GM12874 (cell line): ENCODE data around the gene ADAMTSL1.

Source experiments
- TF ChIP-seq, protein P1 (sequence below): IDR thresholded peaks from 2 replicates; pipeline ENCODE4 v1.5.1; 2011; ENCODE audit warnings: low read depth, mild to moderate bottlenecking, control low read depth, low read length, moderate library complexity; ENCODE audit not compliant: insufficient read depth

Gene ADAMTSL1

DNA sequence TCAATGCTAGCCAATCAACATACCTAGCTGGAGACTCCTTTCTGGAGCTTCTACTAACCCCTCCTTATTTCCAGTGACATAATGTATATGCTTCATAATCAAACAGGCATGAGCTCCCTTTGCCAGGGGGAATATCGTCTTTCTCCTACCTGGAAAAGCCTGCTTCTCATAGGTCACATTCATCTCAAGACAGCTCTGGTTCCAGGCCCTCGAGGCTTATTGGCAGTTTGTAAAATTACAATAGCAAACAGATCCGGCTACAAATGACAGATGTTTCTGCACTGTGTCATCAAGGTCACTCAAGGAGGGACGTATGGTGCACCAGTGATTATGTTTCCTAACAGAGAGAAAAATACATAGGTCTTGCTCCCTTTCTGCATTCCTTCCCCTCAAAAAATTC lies 419.1 kb downstream of the ADAMTSL1 start:
- TF ChIP-seq, protein P1, sequence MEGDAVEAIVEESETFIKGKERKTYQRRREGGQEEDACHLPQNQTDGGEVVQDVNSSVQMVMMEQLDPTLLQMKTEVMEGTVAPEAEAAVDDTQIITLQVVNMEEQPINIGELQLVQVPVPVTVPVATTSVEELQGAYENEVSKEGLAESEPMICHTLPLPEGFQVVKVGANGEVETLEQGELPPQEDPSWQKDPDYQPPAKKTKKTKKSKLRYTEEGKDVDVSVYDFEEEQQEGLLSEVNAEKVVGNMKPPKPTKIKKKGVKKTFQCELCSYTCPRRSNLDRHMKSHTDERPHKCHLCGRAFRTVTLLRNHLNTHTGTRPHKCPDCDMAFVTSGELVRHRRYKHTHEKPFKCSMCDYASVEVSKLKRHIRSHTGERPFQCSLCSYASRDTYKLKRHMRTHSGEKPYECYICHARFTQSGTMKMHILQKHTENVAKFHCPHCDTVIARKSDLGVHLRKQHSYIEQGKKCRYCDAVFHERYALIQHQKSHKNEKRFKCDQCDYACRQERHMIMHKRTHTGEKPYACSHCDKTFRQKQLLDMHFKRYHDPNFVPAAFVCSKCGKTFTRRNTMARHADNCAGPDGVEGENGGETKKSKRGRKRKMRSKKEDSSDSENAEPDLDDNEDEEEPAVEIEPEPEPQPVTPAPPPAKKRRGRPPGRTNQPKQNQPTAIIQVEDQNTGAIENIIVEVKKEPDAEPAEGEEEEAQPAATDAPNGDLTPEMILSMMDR, result no peak

GRCh38 chr9:18893491-18893890 lies 419.5 kb downstream of the ADAMTSL1 start:
- TF ChIP-seq, protein P1, result no peak

GRCh38 chr9:18896004-18896403 lies 422.1 kb downstream of the ADAMTSL1 start:
- TF ChIP-seq, protein P1, result no peak

DNA sequence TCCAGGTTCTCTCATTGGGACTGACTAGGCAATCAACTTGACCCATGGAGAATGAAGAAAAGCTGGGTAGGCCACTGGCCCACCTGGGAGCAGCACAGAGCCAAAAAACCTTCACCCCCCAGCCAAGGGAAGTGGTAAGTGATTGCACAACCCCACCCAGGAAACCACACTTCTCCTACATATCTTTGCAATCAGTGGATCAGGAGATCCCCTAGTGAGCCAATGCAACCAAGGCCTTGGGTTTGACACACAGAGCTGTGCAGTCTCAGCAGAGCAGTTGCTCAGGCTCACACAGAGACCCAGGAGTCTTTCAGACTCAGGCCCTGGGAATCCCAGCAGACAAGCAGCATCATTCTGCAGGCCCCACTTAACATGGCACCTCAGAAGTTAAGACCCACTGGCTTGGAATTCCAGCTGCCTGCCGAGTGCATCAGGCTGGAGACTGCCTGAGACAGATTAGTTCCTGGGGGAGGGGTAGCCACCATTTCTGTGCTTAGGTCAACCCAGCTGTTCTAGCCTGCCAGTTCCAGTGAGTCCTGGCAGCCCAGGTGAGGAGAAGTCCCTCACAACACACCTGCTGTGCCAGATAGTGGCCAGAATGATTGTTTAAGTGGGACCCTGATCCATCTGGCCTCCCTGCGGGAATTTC lies 422.7 kb downstream of the ADAMTSL1 start:
- TF ChIP-seq, protein P1, result no peak

DNA sequence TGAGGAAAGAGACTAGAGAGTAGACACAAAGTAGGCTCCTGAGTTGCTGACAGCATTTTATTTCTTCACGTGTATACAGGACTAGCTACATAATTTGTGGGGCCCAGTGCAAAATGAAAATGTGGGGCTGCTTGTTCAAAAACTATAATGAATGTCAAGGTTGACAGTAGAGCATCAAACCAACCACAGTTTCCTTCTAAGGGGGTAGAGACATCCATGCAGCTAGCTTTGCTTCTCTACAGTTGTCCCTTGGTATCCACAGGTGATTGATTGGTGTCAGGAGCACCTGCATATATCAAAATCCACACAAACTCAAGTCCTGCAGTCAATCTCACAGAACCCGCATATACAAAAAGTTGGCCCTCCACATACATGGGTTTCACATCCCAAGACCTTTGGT lies 429.5 kb downstream of the ADAMTSL1 start:
- TF ChIP-seq, protein P1, result no peak

DNA sequence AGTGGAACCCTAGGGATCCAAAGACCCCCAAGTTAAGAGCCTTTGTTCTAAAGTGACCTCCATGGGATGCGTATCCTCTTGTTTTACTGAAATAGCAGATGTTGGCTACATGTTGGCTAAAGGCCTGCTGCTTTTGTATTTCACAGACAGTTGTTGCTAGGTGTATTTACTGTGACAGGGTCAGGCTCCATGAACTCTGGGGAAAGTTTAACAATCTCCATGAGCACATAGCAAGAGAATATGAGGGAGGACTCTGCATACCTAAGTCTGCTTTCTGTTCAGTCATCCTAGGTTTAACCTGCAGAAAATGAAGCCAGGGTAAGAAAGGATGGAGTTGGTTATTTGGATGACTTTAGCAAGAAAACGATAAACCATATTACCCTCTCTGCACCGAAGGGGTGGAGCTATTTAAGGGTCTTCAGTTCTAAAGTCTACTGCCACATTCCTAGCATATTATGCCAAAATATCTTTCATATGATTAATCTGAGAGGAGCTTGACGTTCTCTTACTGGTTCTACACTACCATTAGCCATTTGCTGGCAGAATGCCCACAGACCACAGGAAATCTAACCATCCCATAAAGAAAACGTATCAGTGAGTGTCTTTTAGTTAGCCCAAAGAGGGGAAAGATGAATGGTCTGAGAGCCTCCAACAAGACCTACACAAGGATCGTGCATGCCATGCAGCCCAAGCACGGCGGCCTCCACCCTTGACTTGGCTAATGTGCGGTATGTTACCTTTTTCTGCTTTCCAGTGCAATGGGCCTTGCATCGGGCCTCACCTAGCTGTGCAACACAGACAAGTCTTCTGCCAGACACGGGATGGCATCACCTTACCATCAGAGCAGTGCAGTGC lies 431.3 kb downstream of the ADAMTSL1 start:
- TF ChIP-seq, protein P1, result no peak

- TF ChIP-seq, protein P1, result no peak
Measured at GRCh38 chr9:18905883-18906629, 432.1 kb downstream of the ADAMTSL1 start.
